IPS-18a (cell line): Measurements from ENCODE around the gene PODXL.

ENCODE experiments used
- H3K27ac ChIP-seq: one replicate; pipeline ENCODE4 v1.5.1; 2013; ENCODE audit warnings: low read length
- H3K27me3 ChIP-seq: one replicate; pipeline ENCODE4 v1.6.1; 2013; ENCODE audit warnings: mild to moderate bottlenecking, low read length; ENCODE audit not compliant: control insufficient read depth, insufficient read depth
- H3K36me3 ChIP-seq: one replicate; pipeline ENCODE4 v1.6.1; 2013; ENCODE audit warnings: low read depth, low read length; ENCODE audit not compliant: control insufficient read depth
- H3K4me1 ChIP-seq: one replicate; pipeline ENCODE4 v1.6.1; 2013; ENCODE audit warnings: low read depth, low read length; ENCODE audit not compliant: control insufficient read depth
- H3K4me3 ChIP-seq: one replicate; pipeline ENCODE4 v1.5.1; 2013; ENCODE audit warnings: low read length
- H3K9ac ChIP-seq: one replicate; pipeline ENCODE4 v1.6.1; 2013; ENCODE audit warnings: mild to moderate bottlenecking, low read length, moderate library complexity
- H3K9me3 ChIP-seq: one replicate; pipeline ENCODE4 v1.6.1; 2013; ENCODE audit warnings: low read depth, low read length; ENCODE audit not compliant: control insufficient read depth

The PODXL gene

DNA sequence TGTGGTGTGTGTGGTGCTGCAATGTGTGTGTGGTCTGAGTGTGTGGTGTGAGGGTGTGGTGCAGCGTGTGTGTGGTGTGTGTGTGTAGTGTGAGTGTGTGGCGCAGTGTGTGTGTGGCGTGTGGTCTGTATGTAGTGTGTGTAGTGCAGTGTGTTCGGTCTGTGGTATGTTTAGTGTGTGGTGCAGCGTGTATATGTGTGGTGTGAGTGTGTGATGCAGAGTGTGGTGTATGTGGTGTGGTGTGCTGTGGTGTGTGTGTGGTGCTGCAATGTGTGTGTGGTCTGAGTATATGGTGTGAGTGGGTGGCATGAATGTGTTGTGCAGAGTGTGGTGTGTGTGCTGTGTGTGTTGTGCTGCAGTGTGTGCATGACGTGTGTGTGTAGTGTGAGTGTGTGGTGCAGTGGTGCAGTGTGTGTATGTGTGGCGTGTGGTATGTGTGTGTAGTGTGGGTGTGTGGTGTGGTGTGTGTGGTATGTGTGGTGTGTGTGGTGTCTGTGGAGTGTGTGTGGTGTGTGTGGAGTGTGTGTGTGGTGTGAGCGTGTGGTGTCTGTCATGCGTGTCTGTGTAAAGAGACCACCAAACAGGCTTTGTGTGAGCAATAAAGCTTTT, 31.0 kb upstream of the PODXL start:
- Histone ChIP-seq H3K27me3 (no peaks in the 10 kb centered on the region), H3K4me1 (peaks cover 7% of the 10 kb centered on the region), H3K36me3 (no peaks in the 10 kb centered on the region), H3K4me3 (no peak overlapping the region), H3K27ac (no peak overlapping the region), H3K9ac (no peak overlapping the region), H3K9me3 (no peaks in the 10 kb centered on the region)

DNA sequence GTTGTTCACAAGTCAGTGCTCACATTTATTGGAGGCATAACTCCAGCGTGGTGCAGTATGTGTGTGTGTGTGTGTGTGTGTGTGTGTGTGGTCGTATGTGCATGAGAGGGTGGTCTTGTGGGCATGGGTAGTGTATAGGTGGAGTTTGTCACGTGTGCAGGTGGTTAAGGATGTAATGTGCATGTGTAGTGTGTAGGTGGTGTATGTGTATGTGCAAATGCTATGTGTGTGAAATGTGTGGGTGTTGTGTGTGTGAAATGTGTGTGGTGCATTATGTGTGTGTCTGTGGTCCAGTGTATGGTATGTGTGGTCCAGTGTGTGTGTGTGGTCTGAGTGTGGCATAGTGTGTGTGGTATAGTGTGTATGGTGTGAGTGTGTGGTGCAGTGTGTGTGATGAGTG, 30.3 kb upstream of the PODXL start:
- Histone ChIP-seq H3K27ac (no peak overlapping the region), H3K27me3 (no peaks in the 10 kb centered on the region)

DNA sequence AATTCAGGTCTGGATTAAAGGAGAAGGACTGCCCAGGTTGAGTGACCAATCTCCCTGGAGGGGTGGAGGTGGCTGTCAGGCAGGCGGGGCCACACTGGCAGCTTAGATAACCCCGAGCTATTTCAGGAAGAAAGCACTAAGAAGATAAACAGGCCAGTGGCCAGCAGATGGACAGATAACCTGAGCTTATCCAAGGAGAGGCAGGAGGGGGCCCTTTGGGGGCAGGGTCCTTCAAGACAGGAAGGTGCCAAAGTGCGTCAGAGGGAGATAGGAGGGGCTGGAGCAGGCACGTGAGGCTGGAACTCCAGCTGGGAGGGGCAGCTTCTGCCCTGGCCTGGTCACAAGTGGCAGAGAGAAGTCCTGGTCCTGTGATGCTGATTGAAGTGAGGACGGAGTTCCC, 29.8 kb upstream of the PODXL start:
- Histone ChIP-seq H3K27ac (no peak overlapping the region), H3K4me1 (peaks cover 7% of the 10 kb centered on the region), H3K4me3 (no peak overlapping the region), H3K9ac (no peak overlapping the region), H3K9me3 (no peaks in the 10 kb centered on the region), H3K36me3 (no peaks in the 10 kb centered on the region), H3K27me3 (no peaks in the 10 kb centered on the region)

More for the DNA sequence above, 30.3 kb upstream of the PODXL start:
- no peaks in the 10 kb centered on the region for H3K9me3 ChIP-seq
- H3K36me3 ChIP-seq, result no peaks in the 10 kb centered on the region
- no peak overlapping the region for H3K9ac ChIP-seq
- peaks cover 7% of the 10 kb centered on the region for H3K4me1 ChIP-seq
- H3K4me3 ChIP-seq, result no peak overlapping the region

DNA sequence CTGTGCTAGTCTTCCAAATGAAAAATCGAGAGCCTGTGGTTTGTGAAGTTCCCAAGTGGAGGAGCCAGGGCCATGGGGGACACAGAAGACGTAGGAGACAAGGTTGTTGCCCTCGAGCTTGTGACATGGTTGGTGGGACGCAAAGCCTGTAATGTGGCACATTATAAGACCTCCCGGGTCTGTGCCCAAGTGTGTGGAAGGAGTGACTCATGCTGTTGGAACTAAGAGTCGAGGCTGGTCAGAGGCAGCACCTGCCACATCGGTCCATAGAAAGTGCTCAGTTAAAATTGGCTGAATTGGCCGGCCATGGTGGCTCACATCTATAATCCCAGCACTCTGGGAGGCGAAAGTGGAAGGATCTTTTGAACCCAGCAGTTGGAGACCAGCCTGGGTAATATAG, 27.0 kb upstream of the PODXL start:
- no peaks in the 10 kb centered on the region for H3K36me3 ChIP-seq
- H3K9ac ChIP-seq, result no peak overlapping the region
- no peak overlapping the region for H3K27ac ChIP-seq
- H3K9me3 ChIP-seq, result no peaks in the 10 kb centered on the region
- H3K4me1 ChIP-seq, result peaks cover 8% of the 10 kb centered on the region
- H3K4me3 ChIP-seq, result no peak overlapping the region
- no peaks in the 10 kb centered on the region for H3K27me3 ChIP-seq

DNA sequence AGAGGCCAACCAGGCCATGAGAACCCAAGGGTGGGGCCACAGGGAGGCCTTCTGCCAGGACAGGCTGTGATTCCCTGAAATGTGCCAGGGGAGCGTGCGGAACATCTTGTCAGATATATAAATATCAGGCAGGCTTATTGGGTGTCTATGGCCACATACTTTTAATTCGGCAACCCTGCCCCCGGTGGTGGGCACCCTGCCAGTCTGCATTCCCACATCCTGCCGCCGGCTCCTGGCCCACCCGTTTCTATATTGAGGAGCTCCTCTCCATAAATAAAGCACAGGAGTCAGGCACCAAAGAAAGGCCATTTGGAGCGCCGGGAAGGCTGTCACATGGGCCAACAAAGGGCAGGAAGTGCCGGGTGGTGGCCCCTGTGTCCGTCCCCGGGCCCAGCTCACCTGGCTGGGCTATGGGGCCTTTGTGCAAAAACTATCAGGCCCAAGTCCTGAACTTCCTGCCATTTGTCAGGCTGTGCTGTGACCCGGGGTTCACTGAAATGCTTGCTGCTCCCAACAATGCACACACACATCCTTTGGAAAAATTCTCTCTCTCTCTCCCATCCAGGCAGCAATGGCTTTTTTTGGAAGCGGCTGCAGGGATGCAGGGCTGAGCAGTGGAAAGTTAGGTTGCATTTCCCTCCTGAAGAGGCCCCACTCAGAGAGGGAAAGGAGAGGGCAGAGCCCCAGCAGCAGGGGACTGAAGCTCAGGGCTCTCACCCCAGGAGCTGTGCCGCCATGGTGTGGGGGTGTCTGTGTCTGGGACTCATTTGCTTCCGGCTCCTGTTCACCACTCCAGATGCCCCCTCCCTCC, 25.0 kb upstream of the PODXL start:
- peaks cover 8% of the 10 kb centered on the region for H3K4me1 ChIP-seq

DNA sequence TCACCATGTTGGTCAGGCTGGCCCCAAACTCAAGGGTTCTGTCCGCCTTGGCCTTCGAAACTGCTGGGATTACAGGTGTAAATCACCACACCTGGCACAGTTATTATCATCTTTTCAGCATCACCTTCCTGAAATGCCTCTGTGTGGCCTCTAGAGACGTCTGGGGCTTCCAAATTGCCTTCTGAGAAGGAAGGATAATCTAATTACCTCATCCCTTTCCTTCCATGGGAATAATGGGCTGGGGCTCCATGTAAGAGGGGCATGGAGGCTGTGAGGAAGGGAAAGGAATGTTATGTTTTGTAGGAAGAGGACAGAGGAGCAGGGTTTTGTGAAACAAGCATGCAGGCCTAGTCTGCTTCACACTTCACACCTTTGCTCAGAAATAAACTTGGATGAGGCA, 22.2 kb upstream of the PODXL start:
- H3K9ac ChIP-seq, result no peak overlapping the region
- H3K9me3 ChIP-seq, result no peaks in the 10 kb centered on the region
- no peaks in the 10 kb centered on the region for H3K27me3 ChIP-seq
- no peaks in the 10 kb centered on the region for H3K36me3 ChIP-seq
- peaks cover 8% of the 10 kb centered on the region for H3K4me1 ChIP-seq
- no peak overlapping the region for H3K4me3 ChIP-seq
- H3K27ac ChIP-seq, result no peak overlapping the region

More for the DNA sequence above, 25.0 kb upstream of the PODXL start:
- H3K36me3 ChIP-seq, result no peaks in the 10 kb centered on the region
- no peaks in the 10 kb centered on the region for H3K9me3 ChIP-seq
- no peaks in the 10 kb centered on the region for H3K27me3 ChIP-seq
- no peak overlapping the region for H3K4me3 ChIP-seq
- H3K9ac ChIP-seq, result no peak overlapping the region
- no peak overlapping the region for H3K27ac ChIP-seq

DNA sequence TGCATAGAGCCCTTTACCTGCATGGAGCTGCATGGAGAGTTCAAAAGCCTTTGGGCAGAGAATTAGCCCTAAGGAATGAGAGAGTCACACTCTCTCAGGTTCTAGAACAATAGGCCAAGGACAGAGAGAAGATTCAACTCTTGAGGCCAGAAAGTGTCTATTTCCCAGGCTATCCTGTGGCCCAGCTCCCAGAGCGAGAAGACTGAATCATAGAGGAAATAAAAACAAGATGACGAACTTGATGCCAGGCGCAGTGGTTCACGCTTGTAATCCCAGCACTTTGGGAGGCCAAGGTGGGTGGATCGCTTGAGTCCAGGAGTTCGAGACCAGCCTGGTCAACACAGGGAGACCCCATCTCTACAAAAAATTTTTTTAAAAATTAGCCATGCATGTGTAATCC, 18.3 kb upstream of the PODXL start:
- Histone ChIP-seq H3K27ac (no peak overlapping the region), H3K9ac (no peak overlapping the region), H3K9me3 (no peaks in the 10 kb centered on the region), H3K4me1 (no peaks in the 10 kb centered on the region), H3K27me3 (no peaks in the 10 kb centered on the region), H3K36me3 (no peaks in the 10 kb centered on the region), H3K4me3 (no peak overlapping the region)

DNA sequence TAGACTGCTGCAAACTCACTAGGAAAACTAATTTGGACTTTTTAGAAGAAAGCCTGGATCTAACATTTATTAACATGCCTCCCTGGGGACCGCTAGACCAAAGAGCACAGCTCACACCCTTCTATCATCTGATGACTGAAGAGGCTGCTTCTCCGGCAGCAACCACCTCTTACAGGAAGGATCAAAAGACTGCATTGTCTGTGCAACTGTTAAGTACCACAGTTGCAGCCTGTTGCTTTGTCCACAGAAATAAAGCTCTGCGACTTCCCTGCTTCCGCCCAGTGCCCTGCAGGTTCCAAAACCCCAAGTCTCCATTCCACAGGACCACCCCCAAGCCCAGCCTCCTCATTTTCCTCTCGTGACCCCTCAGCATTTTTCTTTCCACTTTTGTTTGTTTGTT, 14.0 kb upstream of the PODXL start:
- no peak overlapping the region for H3K27ac ChIP-seq
- H3K36me3 ChIP-seq, result no peaks in the 10 kb centered on the region
- no peaks in the 10 kb centered on the region for H3K27me3 ChIP-seq
- H3K9ac ChIP-seq, result no peak overlapping the region
- no peaks in the 10 kb centered on the region for H3K9me3 ChIP-seq
- no peaks in the 10 kb centered on the region for H3K4me1 ChIP-seq
- H3K4me3 ChIP-seq, result no peak overlapping the region

DNA sequence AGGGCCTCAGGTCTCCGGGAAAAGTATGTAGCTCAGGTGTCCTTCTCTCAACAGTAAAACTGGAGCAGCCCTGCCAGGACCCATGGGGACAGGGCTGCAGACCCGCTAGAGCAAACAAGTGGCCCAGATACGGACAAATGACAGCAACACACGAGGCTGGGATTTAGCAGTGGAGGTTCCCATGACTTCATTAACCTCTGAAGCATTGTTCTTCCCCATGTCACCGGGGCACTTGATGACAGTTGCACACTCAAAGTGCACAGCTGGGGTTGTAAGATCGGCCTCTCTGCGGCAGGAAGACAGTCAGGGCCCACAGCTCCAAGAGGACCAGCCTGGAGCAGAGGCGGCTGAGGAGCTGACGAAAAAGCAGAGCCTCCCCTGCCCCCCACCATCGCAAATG, 12.5 kb upstream of the PODXL start:
- no peaks in the 10 kb centered on the region for H3K9me3 ChIP-seq
- no peaks in the 10 kb centered on the region for H3K27me3 ChIP-seq
- no peaks in the 10 kb centered on the region for H3K4me1 ChIP-seq
- H3K9ac ChIP-seq, result no peak overlapping the region
- no peak overlapping the region for H3K27ac ChIP-seq
- no peaks in the 10 kb centered on the region for H3K36me3 ChIP-seq
- no peak overlapping the region for H3K4me3 ChIP-seq

DNA sequence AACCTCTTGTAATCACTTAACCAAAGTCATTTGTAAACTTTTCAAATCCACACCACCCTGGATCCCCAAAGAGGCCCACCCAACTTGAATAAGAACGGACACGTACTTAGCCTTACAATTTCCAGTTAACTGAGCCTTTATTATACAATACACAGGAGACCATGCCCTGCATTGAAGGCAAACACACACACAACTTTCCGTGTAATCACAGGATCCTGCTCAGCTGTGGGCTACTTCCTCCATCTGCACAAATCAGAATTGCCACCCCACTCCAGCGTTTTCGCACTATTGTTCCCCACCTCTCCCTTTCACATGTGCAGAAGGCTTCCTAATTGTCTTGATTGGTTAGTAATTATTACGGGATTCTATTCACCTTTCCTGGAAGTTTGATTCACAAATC, 12.1 kb upstream of the PODXL start:
- Histone ChIP-seq H3K36me3 (no peaks in the 10 kb centered on the region), H3K9me3 (no peaks in the 10 kb centered on the region), H3K4me1 (no peaks in the 10 kb centered on the region), H3K27me3 (no peaks in the 10 kb centered on the region), H3K9ac (no peak overlapping the region), H3K4me3 (no peak overlapping the region), H3K27ac (no peak overlapping the region)

DNA sequence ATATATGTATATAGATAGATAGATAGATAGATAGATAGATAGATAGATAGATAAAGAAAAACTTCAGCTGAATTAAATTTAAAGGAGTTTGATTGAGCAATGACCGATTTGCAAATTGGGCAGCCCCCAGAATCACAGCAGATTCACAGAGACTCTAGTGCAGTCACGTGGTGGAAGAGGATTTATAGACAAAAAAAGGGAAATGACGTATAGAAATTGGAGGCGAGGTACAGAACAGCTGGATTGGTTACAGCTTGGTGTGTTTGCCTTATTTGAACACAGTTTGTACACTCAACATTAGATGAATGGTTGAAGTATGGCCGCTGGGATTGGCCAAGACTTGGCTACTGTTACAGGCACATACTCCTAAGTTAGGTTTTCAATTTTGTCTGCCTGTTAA, 8.2 kb upstream of the PODXL start:
- Histone ChIP-seq H3K27me3 (no peaks in the 10 kb centered on the region), H3K27ac (no peak overlapping the region), H3K9ac (no peak overlapping the region), H3K4me3 (no peak overlapping the region), H3K4me1 (no peaks in the 10 kb centered on the region), H3K36me3 (no peaks in the 10 kb centered on the region), H3K9me3 (no peaks in the 10 kb centered on the region)

DNA sequence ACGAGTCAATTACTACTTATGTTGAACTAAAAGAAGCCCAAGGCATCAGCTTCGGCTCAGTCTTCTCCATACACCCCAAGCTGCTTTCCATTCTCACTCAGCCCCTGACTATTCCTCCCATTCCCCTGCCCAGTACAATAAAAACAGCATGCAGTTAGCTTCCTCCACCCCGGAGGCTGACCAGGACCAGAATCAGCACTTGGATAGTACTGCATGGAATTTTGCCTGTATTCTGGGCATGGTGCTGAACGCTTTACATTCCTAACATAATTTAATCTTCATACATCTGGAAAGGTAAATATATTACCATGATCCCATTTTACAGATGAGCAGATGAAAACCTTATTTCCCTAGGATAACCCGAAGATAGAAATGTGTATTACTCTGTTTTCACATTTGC, 7.5 kb upstream of the PODXL start:
- Histone ChIP-seq H3K27me3 (no peaks in the 10 kb centered on the region), H3K4me3 (no peak overlapping the region), H3K4me1 (peaks cover under 1% of the 10 kb centered on the region), H3K9ac (no peak overlapping the region), H3K36me3 (no peaks in the 10 kb centered on the region), H3K27ac (no peak overlapping the region), H3K9me3 (no peaks in the 10 kb centered on the region)
